HUES48 (cell line): ENCODE measurements around the gene ALDH3A1.

Experiments used
- H3K27ac ChIP-seq: one replicate; pipeline ENCODE4 v1.7.0; 2013; ENCODE audit warnings: low read depth, low read length, inconsistent platforms
- H3K27me3 ChIP-seq: 2 replicates; pipeline ENCODE4 v1.6.1; 2013; ENCODE audit warnings: mild to moderate bottlenecking, low read length; ENCODE audit not compliant: control insufficient read depth, insufficient read depth
- H3K36me3 ChIP-seq: 2 replicates; pipeline ENCODE4 v1.6.1; 2013; ENCODE audit warnings: low read length; ENCODE audit not compliant: control insufficient read depth, insufficient read depth
- H3K4me1 ChIP-seq: 2 replicates; pipeline ENCODE4 v1.6.1; 2013; ENCODE audit warnings: mild to moderate bottlenecking, low read length; ENCODE audit not compliant: control insufficient read depth, insufficient read depth
- H3K4me3 ChIP-seq: 2 replicates; pipeline ENCODE4 v1.5.1; 2013; ENCODE audit warnings: mild to moderate bottlenecking, low read depth, low read length
- H3K9ac ChIP-seq: 2 replicates; pipeline ENCODE4 v1.6.1; 2013; ENCODE audit warnings: mild to moderate bottlenecking, low read depth, low read length, moderate library complexity
- H3K9me3 ChIP-seq: 2 replicates; pipeline ENCODE4 v1.6.1; 2013; ENCODE audit warnings: low read length; ENCODE audit not compliant: control insufficient read depth, insufficient read depth

Gene ALDH3A1

DNA sequence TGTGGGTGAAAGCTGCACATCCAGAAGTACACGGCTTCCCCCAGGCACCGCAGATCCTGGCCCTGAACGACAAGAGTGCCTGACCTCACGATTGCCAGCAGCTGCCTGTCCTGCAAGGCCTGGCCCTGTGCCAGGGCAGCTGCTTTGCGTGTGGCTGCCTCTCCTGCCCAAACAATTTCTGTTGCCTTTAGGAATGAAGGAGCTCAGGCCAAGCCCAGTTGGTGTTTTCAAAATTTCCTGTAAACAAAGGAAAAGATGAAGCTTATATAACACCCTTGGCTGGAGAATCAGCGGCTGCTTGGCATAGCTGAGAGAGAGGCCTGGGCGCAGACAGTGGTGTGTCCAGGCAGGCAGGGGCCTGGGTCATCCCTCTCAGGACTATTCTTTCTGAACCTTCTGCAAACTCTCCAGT, 20.0 kb downstream of the ALDH3A1 start:
- Histone ChIP-seq H3K9me3 (no peaks in the 10 kb centered on the region), H3K36me3 (no peaks in the 10 kb centered on the region), H3K4me1 (no peaks in the 10 kb centered on the region), H3K27ac (no peak overlapping the region), H3K4me3 (no peak overlapping the region), H3K27me3 (no peaks in the 10 kb centered on the region), H3K9ac (no peak overlapping the region)

GRCh38 chr17:19727501-19728078, 20.5 kb downstream of the ALDH3A1 start:
- H3K27me3 ChIP-seq = no peaks in the 10 kb centered on the region
- H3K9ac ChIP-seq = no peak overlapping the region

GRCh38 chr17:19726631-19727376, 21.3 kb downstream of the ALDH3A1 start:
- Histone ChIP-seq H3K4me3 (no peak overlapping the region), H3K27ac (no peak overlapping the region), H3K4me1 (no peaks in the 10 kb centered on the region), H3K36me3 (no peaks in the 10 kb centered on the region), H3K27me3 (no peaks in the 10 kb centered on the region), H3K9ac (no peak overlapping the region), H3K9me3 (no peaks in the 10 kb centered on the region)

More at GRCh38 chr17:19727501-19728078, 20.5 kb downstream of the ALDH3A1 start:
- Histone ChIP-seq H3K4me1 (no peaks in the 10 kb centered on the region), H3K9me3 (no peaks in the 10 kb centered on the region), H3K36me3 (no peaks in the 10 kb centered on the region), H3K27ac (no peak overlapping the region), H3K4me3 (no peak overlapping the region)

- Histone ChIP-seq H3K4me3 (no peak overlapping the region), H3K27ac (no peak overlapping the region), H3K9me3 (no peaks in the 10 kb centered on the region), H3K4me1 (no peaks in the 10 kb centered on the region), H3K27me3 (no peaks in the 10 kb centered on the region), H3K9ac (no peak overlapping the region), H3K36me3 (no peaks in the 10 kb centered on the region)
Observed at GRCh38 chr17:19725486-19725885, 22.6 kb downstream of the ALDH3A1 start.

- H3K27me3 ChIP-seq = no peaks in the 10 kb centered on the region
- H3K27ac ChIP-seq = no peak overlapping the region
- H3K9ac ChIP-seq = no peak overlapping the region
- H3K9me3 ChIP-seq = no peaks in the 10 kb centered on the region
- H3K4me1 ChIP-seq = no peaks in the 10 kb centered on the region
- H3K4me3 ChIP-seq = no peak overlapping the region
- no peaks in the 10 kb centered on the region for H3K36me3 ChIP-seq
Observed at GRCh38 chr17:19724501-19725420, 23.3 kb downstream of the ALDH3A1 start.

DNA sequence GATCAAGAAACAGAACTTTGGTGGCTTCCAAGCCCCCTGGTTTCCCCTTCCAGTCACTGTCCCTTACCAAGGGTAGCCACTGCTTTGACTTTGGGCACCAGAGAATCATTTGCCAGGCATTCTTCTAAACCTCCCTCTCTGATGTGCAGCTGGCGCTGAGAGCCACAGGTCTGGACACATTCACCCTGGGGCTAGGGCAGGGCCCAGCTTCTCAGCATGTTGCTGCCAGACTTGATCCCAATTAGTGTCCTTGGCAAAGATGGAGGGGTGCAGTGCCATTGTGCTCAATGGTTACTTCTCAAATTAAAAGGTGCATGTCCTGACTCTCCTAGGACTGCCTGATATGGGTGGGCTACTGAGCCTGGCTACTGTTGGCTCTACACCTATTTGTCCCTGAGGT, 24.1 kb downstream of the ALDH3A1 start:
- H3K4me3 ChIP-seq = no peak overlapping the region
- H3K9ac ChIP-seq = no peak overlapping the region
- no peaks in the 10 kb centered on the region for H3K27me3 ChIP-seq
- no peak overlapping the region for H3K27ac ChIP-seq
- no peaks in the 10 kb centered on the region for H3K4me1 ChIP-seq
- no peaks in the 10 kb centered on the region for H3K36me3 ChIP-seq
- no peaks in the 10 kb centered on the region for H3K9me3 ChIP-seq

- H3K36me3 ChIP-seq = no peaks in the 10 kb centered on the region
- no peaks in the 10 kb centered on the region for H3K4me1 ChIP-seq
- H3K9ac ChIP-seq = no peak overlapping the region
- no peak overlapping the region for H3K4me3 ChIP-seq
- no peaks in the 10 kb centered on the region for H3K27me3 ChIP-seq
- no peak overlapping the region for H3K27ac ChIP-seq
- no peaks in the 10 kb centered on the region for H3K9me3 ChIP-seq
Observed at GRCh38 chr17:19720631-19721426, 27.3 kb downstream of the ALDH3A1 start.

DNA sequence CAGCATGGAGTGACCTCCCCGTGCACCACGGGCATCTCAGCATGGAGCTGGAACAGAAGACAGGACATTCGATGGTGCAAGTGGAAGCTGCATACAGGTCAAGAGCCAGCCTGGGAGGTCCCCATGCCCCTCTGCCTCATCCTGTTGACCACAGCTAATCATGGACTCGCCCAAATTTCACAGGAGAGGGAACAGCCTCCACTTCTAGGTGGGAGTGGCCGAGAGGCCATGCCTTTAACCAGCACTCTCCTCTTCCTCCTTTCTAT, 28.0 kb downstream of the ALDH3A1 start:
- no peak overlapping the region for H3K27ac ChIP-seq

GRCh38 chr17:19719355-19720209, 28.5 kb downstream of the ALDH3A1 start:
- H3K27me3 ChIP-seq = no peaks in the 10 kb centered on the region
- H3K4me1 ChIP-seq = no peaks in the 10 kb centered on the region
- H3K9me3 ChIP-seq = no peaks in the 10 kb centered on the region
- no peak overlapping the region for H3K27ac ChIP-seq
- H3K36me3 ChIP-seq = no peaks in the 10 kb centered on the region
- H3K9ac ChIP-seq = no peak overlapping the region
- no peak overlapping the region for H3K4me3 ChIP-seq

More for the DNA sequence above, 28.0 kb downstream of the ALDH3A1 start:
- H3K4me3 ChIP-seq = no peak overlapping the region
- H3K4me1 ChIP-seq = no peaks in the 10 kb centered on the region
- no peaks in the 10 kb centered on the region for H3K36me3 ChIP-seq
- no peaks in the 10 kb centered on the region for H3K9me3 ChIP-seq
- H3K27me3 ChIP-seq = no peaks in the 10 kb centered on the region
- no peak overlapping the region for H3K9ac ChIP-seq
